GM10248 (cell line): ENCODE results near the gene COL19A1.

Source experiments
- CTCF ChIA-PET: fragments of 300-600 bp; sonication (Branson Sonifier 250); formaldehyde crosslinking; extraction: SDS; loops from one replicate; lab custom pipeline; 2021; ENCODE audit warnings: antibody characterized with exemption; lab: Yijun Ruan, JAX
- POLR2A ChIA-PET: fragments of 350-650 bp; sonication (Branson Sonifier 250); formaldehyde crosslinking; extraction: SDS; loops from one replicate; lab custom pipeline; 2020; ENCODE audit warnings: antibody characterized with exemption; lab: Yijun Ruan, JAX
- DNase-seq: peaks from one replicate; pipeline ENCODE4 v3.0.0; 2012; ENCODE audit errors: extremely low spot score
- TF ChIP-seq, protein P1 (sequence below): IDR thresholded peaks from 2 replicates; pipeline ENCODE4 v1.5.1; 2012; ENCODE audit warnings: mild to moderate bottlenecking, low read depth; ENCODE audit errors: extremely low read depth, missing control alignments, control extremely low read depth

Gene COL19A1

DNA sequence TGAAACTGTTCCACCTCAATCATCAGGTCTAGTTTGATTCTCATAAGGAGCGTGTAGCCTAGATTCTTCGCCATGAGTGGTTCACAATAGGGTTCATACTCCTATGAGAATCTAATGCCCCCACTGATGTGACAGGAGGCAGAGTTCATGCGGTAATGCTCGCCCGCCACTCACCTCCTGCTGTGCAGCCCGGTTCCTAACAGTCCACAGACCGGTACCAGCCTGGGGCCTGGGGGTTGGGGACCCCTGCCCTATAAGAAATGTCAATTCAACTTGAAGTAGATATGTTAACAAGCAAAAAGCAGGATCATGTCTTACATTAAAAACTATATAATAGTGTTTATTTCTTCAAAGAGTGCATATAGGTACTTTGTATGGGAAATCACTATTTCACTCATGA, 216.5 kb downstream of the COL19A1 start:
- ChIA-PET POLR2A (no interaction called here), CTCF (no interaction called here)
- TF ChIP-seq, protein P1, sequence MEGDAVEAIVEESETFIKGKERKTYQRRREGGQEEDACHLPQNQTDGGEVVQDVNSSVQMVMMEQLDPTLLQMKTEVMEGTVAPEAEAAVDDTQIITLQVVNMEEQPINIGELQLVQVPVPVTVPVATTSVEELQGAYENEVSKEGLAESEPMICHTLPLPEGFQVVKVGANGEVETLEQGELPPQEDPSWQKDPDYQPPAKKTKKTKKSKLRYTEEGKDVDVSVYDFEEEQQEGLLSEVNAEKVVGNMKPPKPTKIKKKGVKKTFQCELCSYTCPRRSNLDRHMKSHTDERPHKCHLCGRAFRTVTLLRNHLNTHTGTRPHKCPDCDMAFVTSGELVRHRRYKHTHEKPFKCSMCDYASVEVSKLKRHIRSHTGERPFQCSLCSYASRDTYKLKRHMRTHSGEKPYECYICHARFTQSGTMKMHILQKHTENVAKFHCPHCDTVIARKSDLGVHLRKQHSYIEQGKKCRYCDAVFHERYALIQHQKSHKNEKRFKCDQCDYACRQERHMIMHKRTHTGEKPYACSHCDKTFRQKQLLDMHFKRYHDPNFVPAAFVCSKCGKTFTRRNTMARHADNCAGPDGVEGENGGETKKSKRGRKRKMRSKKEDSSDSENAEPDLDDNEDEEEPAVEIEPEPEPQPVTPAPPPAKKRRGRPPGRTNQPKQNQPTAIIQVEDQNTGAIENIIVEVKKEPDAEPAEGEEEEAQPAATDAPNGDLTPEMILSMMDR: no peak
- DNase-seq: no peak

GRCh38 chr6:70086806-70087205, 220.4 kb downstream of the COL19A1 start:
- CTCF ChIA-PET: no interaction called here
- POLR2A ChIA-PET: no interaction called here
- no peak for DNase-seq
- TF ChIP-seq, protein P1: no peak

DNA sequence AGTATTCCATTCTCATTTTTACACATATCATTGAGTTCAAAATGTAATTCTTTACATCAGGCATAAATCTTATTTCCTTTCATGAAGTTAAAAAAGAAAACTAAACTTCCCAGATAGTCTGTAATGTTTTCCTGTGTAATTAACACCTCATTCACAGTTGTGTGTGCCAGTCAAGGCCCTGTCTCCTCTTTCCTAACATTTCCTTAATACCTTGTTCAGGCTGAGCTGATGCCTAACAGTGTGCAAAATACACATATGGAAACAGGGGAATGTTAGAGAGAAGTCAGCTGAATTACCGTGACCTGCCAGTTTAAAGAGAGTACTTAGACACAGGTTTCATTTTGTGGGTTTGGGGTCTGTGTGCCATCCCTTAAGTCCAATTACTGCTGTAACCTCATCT, 227.8 kb downstream of the COL19A1 start:
- TF ChIP-seq, protein P1: no peak
- DNase-seq: no peak
- POLR2A ChIA-PET: no interaction called here
- CTCF ChIA-PET: interaction anchor here (1.1 to 5.1 kb wide), 3 partner anchors 9 to 15 kb away, joined by 3 to 22 read pairs (median 3); no protein-coding TSS in a partner anchor

GRCh38 chr6:70099732-70100131, 233.4 kb downstream of the COL19A1 start:
- ChIA-PET CTCF (no interaction called here), POLR2A (no interaction called here)
- no peak for DNase-seq
- TF ChIP-seq, protein P1: no peak

GRCh38 chr6:70103798-70104197, 237.4 kb downstream of the COL19A1 start:
- TF ChIP-seq, protein P1: no peak
- ChIA-PET POLR2A (no interaction called here), CTCF (interaction anchor here (1.2 kb wide), 1 partner anchor 10 kb away, joined by 3 read pairs; no protein-coding TSS in a partner anchor)
- no peak for DNase-seq

DNA sequence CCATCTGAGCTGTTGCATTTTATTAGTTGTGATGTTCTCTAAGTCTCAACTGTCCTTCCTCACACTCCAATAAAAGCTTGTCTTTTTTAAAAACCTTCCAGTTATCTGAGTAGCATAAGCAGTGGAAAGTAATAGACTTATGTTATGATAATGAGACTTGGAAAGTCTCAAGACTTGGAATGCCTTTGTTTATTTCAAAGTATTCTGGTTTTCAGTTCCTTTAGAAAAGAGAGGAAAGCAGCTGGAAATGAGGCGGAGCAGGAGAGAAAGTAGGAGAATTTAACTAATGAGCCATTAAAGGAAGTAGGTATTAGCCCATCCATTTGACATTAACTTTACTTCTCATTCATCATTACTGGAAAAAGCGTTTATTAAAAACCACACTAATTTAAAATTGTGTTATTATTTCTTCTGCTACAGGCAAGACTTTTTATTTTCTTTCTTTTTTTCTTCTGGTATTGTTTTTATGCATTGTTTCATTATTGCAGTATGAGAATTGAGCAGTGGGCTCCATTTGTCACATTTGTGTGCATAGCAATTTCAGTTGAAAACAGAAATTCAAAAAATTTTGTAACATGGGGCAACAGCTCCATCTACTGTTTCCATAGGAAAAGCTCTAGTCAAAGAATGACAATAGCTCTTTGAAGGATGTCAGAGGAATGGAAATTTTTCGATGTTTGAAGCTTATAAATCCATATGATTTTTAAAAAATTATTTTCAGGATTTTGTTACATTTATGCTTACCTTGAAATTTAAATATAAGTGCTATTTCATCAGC, 241.7 kb downstream of the COL19A1 start:
- TF ChIP-seq, protein P1: peak; percentile 63
- POLR2A ChIA-PET: no interaction called here
- peak; percentile 26 for DNase-seq
- CTCF ChIA-PET: interaction anchor here (0.7 to 4.0 kb wide), 49 partner anchors 10 to 1536 kb away, joined by 3 to 27 read pairs (median 4); partner anchors contain the start of gene LMBRD1
